K562 (cell line): ENCODE measurements around the gene PGAP2. TPM values are rescaled to one million over a fixed set of nuclear protein-coding genes. Genes with fewer than 3 reads are reported as not detected.
A peak's percentile ranks its signal among the peaks of the same experiment; 100 is the strongest.

Experiments
- ADNP ChIP-seq: fragments of 200-800 bp; sonication (Bioruptor generic); IDR thresholded peaks from 2 replicates; pipeline ENCODE4 v1.6.1; 2016; ENCODE audit warnings: missing genetic modification characterization, missing compliant biosample characterization
- BHLHE40 ChIP-seq: IDR thresholded peaks from 2 replicates; pipeline ENCODE4 v1.6.1; 2011; ENCODE audit warnings: low read length, improper control_type of control experiment
- CBFA2T3 ChIP-seq: fragments of 450-650 bp; IDR thresholded peaks from 2 replicates; pipeline ENCODE4 v1.6.1; 2017
- CEBPG ChIP-seq, 3 experiments: fragments of 200-800 bp in 1 of 3; sonication (Bioruptor generic) in 1 of 3; sonication (generic) in 1 of 3; formaldehyde crosslinking in 1 of 3; IDR thresholded peaks in 2 of 3; conservative IDR thresholded peaks in 1 of 3; 2 replicates each; pipeline versions ENCODE4 v1.6.1 to v1.8.0; 2016 to 2022; ENCODE audit warnings: missing compliant biosample characterization in 2 of 3, missing genetic modification characterization in 2 of 3, mild to moderate bottlenecking in 1 of 3, missing genetic modification reagents in 1 of 3
- FOXO4 ChIP-seq: fragments of 450-650 bp; formaldehyde crosslinking; IDR thresholded peaks from 2 replicates; pipeline ENCODE4 v1.4.0; 2020; ENCODE audit warnings: mild to moderate bottlenecking, moderate library complexity
- RBM25 ChIP-seq: fragments of 200-400 bp; formaldehyde crosslinking; IDR thresholded peaks from 2 replicates; pipeline ENCODE4 v1.6.1; 2018; ENCODE audit warnings: low read length, low read depth, moderate library complexity; ENCODE audit not compliant: severe bottlenecking
- SETDB1 ChIP-seq: IDR thresholded peaks from one replicate; pipeline ENCODE4 v1.6.1; 2012; ENCODE audit warnings: low read length, control low read depth, inconsistent platforms
- SOX6 ChIP-seq: fragments of 450-650 bp; IDR thresholded peaks from 2 replicates; pipeline ENCODE4 v1.6.1; 2014; ENCODE audit warnings: mild to moderate bottlenecking
- SREBF2 ChIP-seq: sonication (generic); formaldehyde crosslinking; IDR thresholded peaks from 2 replicates; pipeline ENCODE4 v1.4.0; 2020; ENCODE audit warnings: mild to moderate bottlenecking, missing genetic modification reagents
- SRSF1 ChIP-seq: fragments of 200-400 bp; formaldehyde crosslinking; IDR thresholded peaks from 2 replicates; pipeline ENCODE4 v1.6.1; 2017; ENCODE audit warnings: mild to moderate bottlenecking, low read depth, low read length, moderate library complexity
- TEAD2 ChIP-seq: fragments of 450-650 bp; IDR thresholded peaks from 2 replicates; pipeline ENCODE4 v1.6.1; 2016; ENCODE audit warnings: missing genetic modification characterization, control low read depth, missing compliant biosample characterization
- XRCC4 ChIP-seq: IDR thresholded peaks from one replicate; pipeline ENCODE4 v1.6.1; 2011; ENCODE audit not compliant: insufficient read depth, insufficient read length; ENCODE audit errors: extremely low read depth
- ZBTB8A ChIP-seq: fragments of 450-650 bp; IDR thresholded peaks from 2 replicates; pipeline ENCODE4 v1.6.1; 2018; ENCODE audit warnings: mild to moderate bottlenecking, moderate library complexity; ENCODE audit not compliant: partially characterized antibody
- ZNF12 ChIP-seq: sonication (generic); formaldehyde crosslinking; IDR thresholded peaks from 2 replicates; pipeline ENCODE4 v1.4.0; 2020; ENCODE audit warnings: mild to moderate bottlenecking, missing genetic modification reagents
- ZNF146 ChIP-seq: IDR thresholded peaks from one replicate; pipeline ENCODE4 v1.6.1; 2018; ENCODE audit warnings: missing compliant biosample characterization; ENCODE audit not compliant: unreplicated experiment
- ZNF253 ChIP-seq: fragments of 250-450 bp; sonication (Bioruptor Pico); conservative IDR thresholded peaks from 2 replicates; pipeline ENCODE4 v1.6.1; 2021; ENCODE audit warnings: mild to moderate bottlenecking
- ZNF444 ChIP-seq: fragments of 250-450 bp; sonication (Bioruptor Pico); IDR thresholded peaks from 2 replicates; pipeline ENCODE4 v1.4.0; 2020; ENCODE audit warnings: mild to moderate bottlenecking, moderate library complexity
- ZNF699 ChIP-seq: fragments of 250-450 bp; sonication (Bioruptor Pico); IDR thresholded peaks from 2 replicates; pipeline ENCODE4 v1.8.0; 2021; ENCODE audit warnings: mild to moderate bottlenecking, moderate library complexity; ENCODE audit not compliant: insufficient replicate concordance
- ZNF778 ChIP-seq: fragments of 450-650 bp; formaldehyde crosslinking; IDR thresholded peaks from 2 replicates; pipeline ENCODE4 v1.4.0; 2020; ENCODE audit warnings: mild to moderate bottlenecking, moderate library complexity
- polyA plus RNA-seq, 8 experiments: library from polyadenylated mRNA; depleted of rRNA in 4 of 8; stranded (reverse) in 5 of 8; unstranded in 3 of 8; fragments of >200 nt; fragmentation: Nextera tagmentation in 2 of 8; fragmentation: Illumina TruSeq in 1 of 8; extraction: Ambion mirVana in 2 of 8; extraction: Trizol in 1 of 8; gene quantifications; 2 replicates each; pipeline versions ENCODE4 v1.2.1 to v1.2.3, GENCODE V29; 2011 to 2014; ENCODE audit warnings: inconsistent platforms in 1 of 8, missing spikeins in 1 of 8
- total RNA-seq, 7 experiments: library from RNA; depleted of rRNA in 6 of 7; stranded (reverse); fragments of >200 nt in 6 of 7; fragmentation: Illumina TruSeq in 2 of 7; extraction: Trizol in 2 of 7; gene quantifications; 2 replicates each; pipeline versions ENCODE4 v1.2.1 to v1.2.3, GENCODE V29; 2011 to 2021; ENCODE audit warnings: low replicate concordance in 1 of 7
- TF ChIP-seq, protein P1 (sequence below): IDR thresholded peaks from 2 replicates; pipeline ENCODE4 v1.6.1; 2012; ENCODE audit warnings: low read depth, low read length, improper control_type of control experiment, borderline replicate concordance
- TF ChIP-seq, protein P2 (sequence below): fragments of 450-650 bp; IDR thresholded peaks from 2 replicates; pipeline ENCODE4 v1.6.1; 2017; ENCODE audit warnings: mild to moderate bottlenecking, moderate library complexity
- TF ChIP-seq, protein P3 (sequence below), 2 experiments: IDR thresholded peaks; 2 replicates each; pipeline ENCODE4 v1.6.1; 2012; ENCODE audit warnings: improper control_type of control experiment in 2 of 2, low read depth in 2 of 2, low read length in 2 of 2, borderline replicate concordance in 1 of 2

The PGAP2 gene
- total and polyA plus RNA-seq, 9 of the 15 experiments (the other 6 are each of a cell fraction or from before 2014, with no cell fraction given): 17.9 to 47.2 (median 33.7) TPM

DNA sequence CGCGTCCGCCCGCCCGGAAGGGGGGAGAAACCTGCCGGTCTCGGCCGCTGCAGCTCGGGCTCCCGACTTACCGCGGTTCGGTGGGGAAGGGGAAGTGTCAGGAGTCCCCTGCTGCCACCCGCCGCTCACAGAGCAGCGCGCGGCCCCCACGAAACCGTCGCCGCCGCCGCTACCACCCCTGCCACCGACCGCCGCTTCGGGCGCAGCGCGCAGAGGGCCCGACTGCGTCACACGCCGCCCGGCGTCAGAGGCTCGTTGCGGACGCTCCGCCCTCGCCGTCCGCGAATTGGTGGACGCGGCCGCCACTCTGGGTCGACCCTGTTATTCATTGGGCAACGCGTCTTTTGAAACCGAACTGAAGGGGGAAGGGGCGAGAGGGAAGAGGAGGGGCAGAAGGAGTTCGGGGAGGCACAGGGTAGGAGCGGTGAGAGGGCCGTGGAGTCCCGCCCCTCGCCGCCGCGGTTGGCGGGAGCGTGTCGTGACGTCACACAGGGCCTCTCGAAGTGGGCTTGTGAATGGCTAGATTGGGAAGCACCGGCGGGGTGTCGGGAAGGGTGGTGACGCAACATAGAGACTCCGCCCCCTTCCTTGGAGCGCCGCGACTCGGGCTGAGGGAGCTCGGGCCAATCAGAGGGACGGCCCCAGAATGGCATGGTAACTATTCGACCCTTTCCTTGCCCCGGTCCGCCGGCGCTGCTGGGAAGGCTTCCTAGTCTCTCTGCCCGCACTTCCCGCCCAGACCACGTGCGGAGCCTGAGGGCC lies 10.8 kb upstream of the PGAP2 start, which contains the start of gene NUP98 (continued):
- TF ChIP-seq, protein P1, sequence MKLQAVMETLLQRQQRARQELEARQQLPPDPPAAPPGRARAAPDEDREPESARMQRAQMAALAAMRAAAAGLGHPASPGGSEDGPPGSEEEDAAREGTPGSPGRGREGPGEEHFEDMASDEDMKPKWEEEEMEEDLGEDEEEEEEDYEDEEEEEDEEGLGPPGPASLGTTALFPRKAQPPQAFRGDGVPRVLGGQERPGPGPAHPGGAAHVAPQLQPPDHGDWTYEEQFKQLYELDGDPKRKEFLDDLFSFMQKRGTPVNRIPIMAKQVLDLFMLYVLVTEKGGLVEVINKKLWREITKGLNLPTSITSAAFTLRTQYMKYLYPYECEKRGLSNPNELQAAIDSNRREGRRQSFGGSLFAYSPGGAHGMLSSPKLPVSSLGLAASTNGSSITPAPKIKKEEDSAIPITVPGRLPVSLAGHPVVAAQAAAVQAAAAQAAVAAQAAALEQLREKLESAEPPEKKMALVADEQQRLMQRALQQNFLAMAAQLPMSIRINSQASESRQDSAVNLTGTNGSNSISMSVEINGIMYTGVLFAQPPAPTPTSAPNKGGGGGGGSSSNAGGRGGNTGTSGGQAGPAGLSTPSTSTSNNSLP: no peak
- TF ChIP-seq, protein P2, sequence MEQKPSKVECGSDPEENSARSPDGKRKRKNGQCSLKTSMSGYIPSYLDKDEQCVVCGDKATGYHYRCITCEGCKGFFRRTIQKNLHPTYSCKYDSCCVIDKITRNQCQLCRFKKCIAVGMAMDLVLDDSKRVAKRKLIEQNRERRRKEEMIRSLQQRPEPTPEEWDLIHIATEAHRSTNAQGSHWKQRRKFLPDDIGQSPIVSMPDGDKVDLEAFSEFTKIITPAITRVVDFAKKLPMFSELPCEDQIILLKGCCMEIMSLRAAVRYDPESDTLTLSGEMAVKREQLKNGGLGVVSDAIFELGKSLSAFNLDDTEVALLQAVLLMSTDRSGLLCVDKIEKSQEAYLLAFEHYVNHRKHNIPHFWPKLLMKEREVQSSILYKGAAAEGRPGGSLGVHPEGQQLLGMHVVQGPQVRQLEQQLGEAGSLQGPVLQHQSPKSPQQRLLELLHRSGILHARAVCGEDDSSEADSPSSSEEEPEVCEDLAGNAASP: no peak
- TF ChIP-seq ZNF699 (CRISPR knock-in tag): no peak
- TF ChIP-seq, protein P3, sequence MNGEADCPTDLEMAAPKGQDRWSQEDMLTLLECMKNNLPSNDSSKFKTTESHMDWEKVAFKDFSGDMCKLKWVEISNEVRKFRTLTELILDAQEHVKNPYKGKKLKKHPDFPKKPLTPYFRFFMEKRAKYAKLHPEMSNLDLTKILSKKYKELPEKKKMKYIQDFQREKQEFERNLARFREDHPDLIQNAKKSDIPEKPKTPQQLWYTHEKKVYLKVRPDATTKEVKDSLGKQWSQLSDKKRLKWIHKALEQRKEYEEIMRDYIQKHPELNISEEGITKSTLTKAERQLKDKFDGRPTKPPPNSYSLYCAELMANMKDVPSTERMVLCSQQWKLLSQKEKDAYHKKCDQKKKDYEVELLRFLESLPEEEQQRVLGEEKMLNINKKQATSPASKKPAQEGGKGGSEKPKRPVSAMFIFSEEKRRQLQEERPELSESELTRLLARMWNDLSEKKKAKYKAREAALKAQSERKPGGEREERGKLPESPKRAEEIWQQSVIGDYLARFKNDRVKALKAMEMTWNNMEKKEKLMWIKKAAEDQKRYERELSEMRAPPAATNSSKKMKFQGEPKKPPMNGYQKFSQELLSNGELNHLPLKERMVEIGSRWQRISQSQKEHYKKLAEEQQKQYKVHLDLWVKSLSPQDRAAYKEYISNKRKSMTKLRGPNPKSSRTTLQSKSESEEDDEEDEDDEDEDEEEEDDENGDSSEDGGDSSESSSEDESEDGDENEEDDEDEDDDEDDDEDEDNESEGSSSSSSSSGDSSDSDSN (IDR thresholded peaks at IDR 0.05; ENCODE audit: borderline replicate concordance in 1 of 2, low read depth in 2 of 2, low read length in 2 of 2): 0 out of 4 replicates have a peak, but pooled peaks of 1 of the 2 experiments have one; percentile 18
- TF ChIP-seq TEAD2: no peak
- TF ChIP-seq SREBF2: no peak
- no peak for TF ChIP-seq ADNP (tag)
- no peak for TF ChIP-seq FOXO4
- TF ChIP-seq ZBTB8A: no peak
- TF ChIP-seq ZNF12: no peak
- TF ChIP-seq CBFA2T3: no peak
- TF ChIP-seq ZNF778: no peak
- peak; percentile 99 for TF ChIP-seq RBM25
- peak; percentile 98 for TF ChIP-seq CEBPG (CRISPR knock-in tag; IDR thresholded peaks at IDR 0.05)
- peak; percentile 99 to 100 for TF ChIP-seq CEBPG (tag; conservative IDR thresholded peaks at IDR 0.05 in 1 of 2, IDR thresholded peaks at IDR 0.05 in 1 of 2)
- no peak for TF ChIP-seq ZNF146 (CRISPR knock-in tag)
- TF ChIP-seq SETDB1: no peak
- TF ChIP-seq ZNF444 (CRISPR knock-in tag): no peak
- no peak for TF ChIP-seq XRCC4
- peak; percentile 36; the same call in 1 of the 2 replicates for TF ChIP-seq BHLHE40
- TF ChIP-seq SOX6: no peak
- TF ChIP-seq ZNF253 (CRISPR knock-in tag): no peak
- TF ChIP-seq SRSF1: no peak
